WTC11 (cell line): ENCODE measurements around the gene FDCSP.

Experiments
- AFF4 ChIP-seq: sonication (generic); formaldehyde crosslinking; IDR thresholded peaks from 2 replicates; pipeline ENCODE4 v1.8.1; 2023; ENCODE audit warnings: mild to moderate bottlenecking, missing genetic modification reagents, borderline replicate concordance
- CTCF ChIP-seq: fragments of 200-600 bp; IDR thresholded peaks from 2 replicates; pipeline ENCODE4 v1.8.0; 2022; ENCODE audit warnings: antibody characterized with exemption
- FOXP1 ChIP-seq: sonication (generic); formaldehyde crosslinking; IDR thresholded peaks from 2 replicates; pipeline ENCODE4 v1.8.0; 2022; ENCODE audit warnings: missing genetic modification reagents, mild to moderate bottlenecking, moderate library complexity, borderline replicate concordance
- JUN ChIP-seq: sonication (generic); formaldehyde crosslinking; IDR thresholded peaks from 2 replicates; pipeline ENCODE4 v1.8.0; 2023; ENCODE audit warnings: mild to moderate bottlenecking, missing genetic modification reagents
- MYBL2 ChIP-seq: sonication (generic); formaldehyde crosslinking; IDR thresholded peaks from 2 replicates; pipeline ENCODE4 v1.8.1; 2023; ENCODE audit warnings: mild to moderate bottlenecking, moderate library complexity, missing genetic modification reagents
- SOX15 ChIP-seq: fragments of 250-450 bp; sonication (Bioruptor Pico); IDR thresholded peaks from 2 replicates; pipeline ENCODE4 v1.9.0; 2021; ENCODE audit warnings: mild to moderate bottlenecking
- ZMAT4 ChIP-seq: fragments of 250-450 bp; sonication (Bioruptor Pico); IDR thresholded peaks from 2 replicates; pipeline ENCODE4 v1.9.0; 2021; ENCODE audit warnings: mild to moderate bottlenecking
- TF ChIP-seq, protein P1 (sequence below): sonication (generic); formaldehyde crosslinking; IDR thresholded peaks from 2 replicates; pipeline ENCODE4 v1.8.1; 2023; ENCODE audit warnings: mild to moderate bottlenecking, moderate library complexity, missing genetic modification reagents
- TF ChIP-seq, protein P2 (sequence below): sonication (generic); formaldehyde crosslinking; IDR thresholded peaks from 2 replicates; pipeline ENCODE4 v1.8.0; 2022; ENCODE audit warnings: mild to moderate bottlenecking, missing genetic modification reagents

DNA sequence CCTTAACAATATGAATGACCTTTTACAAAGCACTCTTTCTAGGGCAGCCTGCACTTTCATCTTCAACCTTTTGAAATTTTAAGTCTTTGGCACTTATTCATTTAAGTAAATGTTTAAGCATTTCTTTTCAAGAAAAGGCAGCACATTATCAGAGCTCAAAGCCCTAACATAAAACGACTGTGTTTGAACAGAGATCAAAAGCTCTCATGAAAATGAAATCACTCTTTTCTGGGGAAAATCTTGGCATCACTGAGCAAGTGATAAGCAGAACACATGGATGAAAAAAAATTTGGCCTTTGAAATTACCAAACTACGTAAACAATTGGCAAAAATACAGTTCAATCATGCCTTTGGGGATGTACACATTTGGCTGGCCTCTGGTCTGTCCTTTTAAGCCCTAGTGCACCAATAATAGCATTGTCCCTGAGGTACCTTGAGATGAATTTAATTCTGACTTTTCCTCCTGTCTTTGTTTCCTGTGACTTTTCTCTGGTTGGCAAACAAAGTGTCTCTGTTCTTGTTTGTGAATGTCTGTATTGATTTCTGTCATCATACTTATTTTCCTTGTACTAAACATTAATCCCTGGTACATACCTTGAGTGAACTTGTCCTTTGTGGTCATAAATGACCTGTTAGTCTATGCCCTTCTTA, 43.3 kb upstream of the FDCSP start:
- TF ChIP-seq AFF4: no peak
- no peak for TF ChIP-seq CTCF
- no peak for TF ChIP-seq JUN (CRISPR knock-in tag)
- TF ChIP-seq MYBL2 (CRISPR knock-in tag): no peak
- no peak for TF ChIP-seq FOXP1 (CRISPR knock-in tag)
- TF ChIP-seq, protein P1, sequence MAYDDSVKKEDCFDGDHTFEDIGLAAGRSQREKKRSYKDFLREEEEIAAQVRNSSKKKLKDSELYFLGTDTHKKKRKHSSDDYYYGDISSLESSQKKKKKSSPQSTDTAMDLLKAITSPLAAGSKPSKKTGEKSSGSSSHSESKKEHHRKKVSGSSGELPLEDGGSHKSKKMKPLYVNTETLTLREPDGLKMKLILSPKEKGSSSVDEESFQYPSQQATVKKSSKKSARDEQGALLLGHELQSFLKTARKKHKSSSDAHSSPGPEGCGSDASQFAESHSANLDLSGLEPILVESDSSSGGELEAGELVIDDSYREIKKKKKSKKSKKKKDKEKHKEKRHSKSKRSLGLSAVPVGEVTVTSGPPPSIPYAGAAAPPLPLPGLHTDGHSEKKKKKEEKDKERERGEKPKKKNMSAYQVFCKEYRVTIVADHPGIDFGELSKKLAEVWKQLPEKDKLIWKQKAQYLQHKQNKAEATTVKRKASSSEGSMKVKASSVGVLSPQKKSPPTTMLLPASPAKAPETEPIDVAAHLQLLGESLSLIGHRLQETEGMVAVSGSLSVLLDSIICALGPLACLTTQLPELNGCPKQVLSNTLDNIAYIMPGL (CRISPR knock-in tag): no peak
- TF ChIP-seq ZMAT4 (CRISPR knock-in tag): no peak
- no peak for TF ChIP-seq SOX15 (CRISPR knock-in tag)
- TF ChIP-seq, protein P2, sequence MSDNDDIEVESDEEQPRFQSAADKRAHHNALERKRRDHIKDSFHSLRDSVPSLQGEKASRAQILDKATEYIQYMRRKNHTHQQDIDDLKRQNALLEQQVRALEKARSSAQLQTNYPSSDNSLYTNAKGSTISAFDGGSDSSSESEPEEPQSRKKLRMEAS (CRISPR knock-in tag): no peak
